Activated T-helper 1 cell treated with anti-CD3 and anti-CD28 coated beads, Interleukin-2, amount 50 U/mL, for 16 hours (primary cell): Measurements from ENCODE around the gene CNOT11.
"Not testable (repeated sequence)": the region's sequence is repeated elsewhere in the genome, so short reads cannot be mapped to it uniquely, and the experiment has no call there.

Experiments used
- DNase-seq, 2 donors: peaks; one replicate each; pipeline ENCODE4 v3.0.0-alpha.2; 2020; ENCODE audit warnings: low read depth in 1 of 2, low spot score in 1 of 2

The CNOT11 gene

DNA sequence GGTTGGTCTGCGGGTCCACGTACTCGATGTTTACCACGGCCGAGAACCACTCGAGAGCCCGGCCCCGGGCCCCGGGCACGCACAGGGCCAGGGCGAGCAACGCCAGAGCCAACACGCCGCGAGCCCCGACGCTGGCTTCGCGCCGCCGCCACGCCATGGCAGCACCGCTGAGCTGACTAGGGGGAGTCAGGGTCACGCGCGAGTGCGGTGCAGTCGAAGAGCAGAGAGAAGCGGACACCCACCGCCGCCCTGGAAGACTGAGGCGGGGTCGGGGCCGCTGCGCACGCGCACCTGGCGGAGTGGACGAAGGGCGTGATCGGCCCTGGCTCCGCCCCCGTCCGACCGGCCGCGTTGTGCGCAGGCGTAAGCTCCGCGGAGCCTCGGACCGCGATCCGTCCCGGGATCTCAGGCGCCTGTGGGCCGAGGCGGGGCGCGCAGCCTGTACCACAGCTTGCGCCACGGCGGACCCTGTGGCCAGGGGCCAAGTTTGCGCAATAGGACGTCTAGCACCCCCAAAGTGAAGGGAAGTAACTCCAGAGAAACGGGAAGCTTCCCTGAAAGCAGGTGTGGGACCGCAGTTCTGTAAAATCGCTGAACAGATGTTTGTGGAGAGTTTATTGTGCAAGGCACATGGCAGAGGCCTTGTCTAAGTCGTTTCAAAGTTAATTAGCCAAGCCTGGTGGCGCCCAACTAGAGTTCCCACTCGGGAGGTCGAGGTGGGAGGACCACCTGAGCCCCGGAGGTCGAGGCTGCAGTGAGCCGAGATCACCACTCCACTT, 55.9 kb downstream of the CNOT11 start, which contains the start of gene RNF149:
Gene RNF149 (minus strand): TSS at position 270 of the 779 bp plus-strand sequence. CDS start 113 bp downstream, at position 157.
- peak; percentile 84 to 91 for DNase-seq

- DNase-seq = no peak
Measured at GRCh38 chr2:101310090-101310833, 57.6 kb downstream of the CNOT11 start.

- no peak for DNase-seq
Measured at GRCh38 chr2:101310834-101311695, 58.4 kb downstream of the CNOT11 start.

GRCh38 chr2:101311696-101312017, 59.0 kb downstream of the CNOT11 start:
- no peak for DNase-seq

DNA sequence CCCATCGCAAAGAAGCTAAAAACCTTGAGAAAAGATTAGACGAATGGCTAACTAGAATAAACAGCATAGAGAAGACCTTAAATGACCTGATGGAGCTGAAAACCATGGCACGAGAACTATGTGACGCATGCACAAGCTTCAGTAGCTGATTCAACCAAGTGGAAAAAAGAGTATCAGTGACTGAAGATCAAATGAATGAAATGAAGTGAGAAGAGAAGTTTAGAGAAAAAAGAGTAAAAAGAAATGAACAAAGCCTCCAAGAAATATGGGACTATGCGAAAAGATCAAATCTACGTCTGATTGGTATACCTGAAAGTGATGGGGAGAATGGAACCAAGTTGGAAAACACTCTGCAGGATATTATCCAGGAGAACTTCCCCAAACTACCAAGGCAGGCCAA, 63.9 kb downstream of the CNOT11 start:
- DNase-seq = not testable (repeated sequence)
